GF-D8 (cell line): ENCODE results near the gene TMBIM1.
"Not testable (repeated sequence)": the region's sequence is repeated elsewhere in the genome, so short reads cannot be mapped to it uniquely, and the experiment has no call there.

Experiments used
- DNase-seq: peaks from one replicate; lab custom pipeline; 2025; lab: John Stamatoyannopoulos, UW

Gene TMBIM1

DNA sequence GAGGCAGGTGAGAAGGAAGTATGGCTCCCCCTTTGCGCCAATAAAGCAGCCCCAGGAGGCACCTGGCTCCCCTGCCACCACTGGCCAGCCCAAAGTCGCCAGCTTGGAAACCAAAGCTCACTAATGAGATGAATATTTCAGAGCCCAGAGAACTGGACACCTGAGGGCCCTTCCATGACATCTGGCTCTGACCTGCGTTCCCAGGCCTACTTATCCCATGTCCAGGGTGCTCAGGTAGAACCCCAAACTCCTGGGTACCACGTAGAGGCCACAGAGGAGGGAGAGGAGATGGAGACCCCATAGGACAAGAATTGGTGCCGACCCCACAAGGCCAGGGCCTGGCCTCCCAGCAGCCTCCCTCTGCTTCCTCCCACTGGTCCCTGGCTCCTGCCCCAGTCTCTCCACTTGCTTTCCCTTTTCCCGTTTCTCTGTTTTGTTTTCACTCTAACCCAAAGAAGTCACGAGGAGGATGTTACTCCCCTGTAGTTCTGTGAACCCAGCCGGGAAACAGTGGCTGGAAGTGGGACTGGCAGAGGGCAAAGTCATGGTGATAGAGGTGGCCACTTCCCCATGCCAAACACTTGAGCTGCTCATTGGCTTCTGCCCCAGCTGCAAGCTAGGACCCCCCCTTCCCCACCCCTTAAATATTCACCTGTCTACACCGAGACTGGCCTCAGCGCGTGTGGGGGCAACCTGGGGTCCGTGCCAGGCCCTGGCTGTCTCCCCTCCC, 820 bp downstream of the TMBIM1 start:
- DNase-seq, result peak; percentile 12

DNA sequence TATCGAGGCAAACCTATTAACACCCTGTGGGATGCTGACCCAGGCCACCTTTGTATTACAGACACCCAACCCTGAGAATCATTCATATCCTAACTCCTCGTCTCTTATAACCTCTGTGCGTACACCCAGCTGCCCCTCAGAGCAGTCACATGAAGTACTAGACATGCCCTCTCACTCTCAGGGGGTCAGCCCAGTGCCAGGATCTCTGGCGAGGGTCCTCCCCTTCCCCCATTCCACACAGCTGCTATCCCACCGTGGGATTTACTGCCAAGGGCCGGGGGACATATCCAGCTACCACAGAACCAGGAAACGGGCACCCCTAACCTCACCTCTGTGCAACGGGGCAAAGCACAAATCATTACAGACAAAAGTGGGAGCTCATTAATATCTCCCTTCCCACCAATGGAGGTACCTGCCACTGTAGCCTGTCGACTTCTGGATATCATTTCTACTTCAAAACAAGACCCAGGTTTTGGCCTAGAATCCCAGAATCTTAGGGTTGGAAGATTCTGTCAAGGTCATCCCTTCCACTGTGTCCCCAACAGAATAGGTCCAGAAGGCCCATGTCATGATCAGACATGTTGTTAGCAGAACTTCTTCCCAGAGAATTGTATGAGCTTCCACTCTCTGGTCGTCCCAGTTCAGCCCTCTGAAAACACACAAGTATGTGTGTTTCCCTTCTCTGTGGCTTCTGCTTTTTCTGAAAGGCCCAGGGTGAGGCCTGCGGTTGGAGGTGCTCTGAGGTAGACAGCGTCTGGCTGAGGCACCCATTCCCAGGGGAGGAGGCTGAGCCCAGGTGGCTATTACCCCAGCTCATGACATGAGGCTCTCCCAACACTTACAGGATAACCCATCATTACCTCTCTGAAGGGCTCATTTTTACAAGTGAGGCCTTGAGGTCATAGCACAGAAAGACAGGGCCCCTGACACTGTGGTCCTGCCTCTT, 1.7 kb downstream of the TMBIM1 start:
- DNase-seq, result peak; percentile 43

DNA sequence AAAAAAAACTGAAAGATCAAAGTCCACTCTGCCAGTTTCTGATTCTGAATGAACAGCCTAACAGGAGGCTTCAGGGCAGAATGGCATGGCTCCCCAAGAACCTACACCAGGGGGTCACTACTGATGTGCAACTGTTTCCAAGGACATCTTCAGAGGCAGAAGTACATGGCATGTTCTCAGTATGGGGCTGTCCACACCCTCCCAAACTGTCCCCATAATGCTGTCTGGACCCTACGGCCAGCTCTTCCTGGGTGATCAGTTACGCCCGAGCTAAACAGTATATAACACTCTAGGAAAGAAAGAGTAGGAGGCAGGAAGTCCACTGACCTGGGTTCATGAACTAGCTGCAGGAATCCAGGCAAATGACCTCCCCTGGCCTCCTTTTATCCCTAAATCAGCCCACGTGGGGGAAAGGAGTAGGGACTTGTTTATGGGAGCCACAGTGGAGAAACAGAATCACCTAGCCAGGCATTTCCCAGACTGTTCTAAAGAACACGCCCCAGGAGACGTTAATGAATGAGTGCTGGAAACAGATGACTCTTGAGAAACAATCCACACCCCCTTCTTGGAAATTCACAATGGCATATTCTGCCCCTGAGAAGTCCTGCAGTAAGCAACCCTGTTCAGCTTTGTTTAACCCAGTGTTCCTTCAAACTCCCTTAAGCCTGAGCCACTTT, 2.5 kb downstream of the TMBIM1 start:
- DNase-seq, result peak; percentile 22

DNA sequence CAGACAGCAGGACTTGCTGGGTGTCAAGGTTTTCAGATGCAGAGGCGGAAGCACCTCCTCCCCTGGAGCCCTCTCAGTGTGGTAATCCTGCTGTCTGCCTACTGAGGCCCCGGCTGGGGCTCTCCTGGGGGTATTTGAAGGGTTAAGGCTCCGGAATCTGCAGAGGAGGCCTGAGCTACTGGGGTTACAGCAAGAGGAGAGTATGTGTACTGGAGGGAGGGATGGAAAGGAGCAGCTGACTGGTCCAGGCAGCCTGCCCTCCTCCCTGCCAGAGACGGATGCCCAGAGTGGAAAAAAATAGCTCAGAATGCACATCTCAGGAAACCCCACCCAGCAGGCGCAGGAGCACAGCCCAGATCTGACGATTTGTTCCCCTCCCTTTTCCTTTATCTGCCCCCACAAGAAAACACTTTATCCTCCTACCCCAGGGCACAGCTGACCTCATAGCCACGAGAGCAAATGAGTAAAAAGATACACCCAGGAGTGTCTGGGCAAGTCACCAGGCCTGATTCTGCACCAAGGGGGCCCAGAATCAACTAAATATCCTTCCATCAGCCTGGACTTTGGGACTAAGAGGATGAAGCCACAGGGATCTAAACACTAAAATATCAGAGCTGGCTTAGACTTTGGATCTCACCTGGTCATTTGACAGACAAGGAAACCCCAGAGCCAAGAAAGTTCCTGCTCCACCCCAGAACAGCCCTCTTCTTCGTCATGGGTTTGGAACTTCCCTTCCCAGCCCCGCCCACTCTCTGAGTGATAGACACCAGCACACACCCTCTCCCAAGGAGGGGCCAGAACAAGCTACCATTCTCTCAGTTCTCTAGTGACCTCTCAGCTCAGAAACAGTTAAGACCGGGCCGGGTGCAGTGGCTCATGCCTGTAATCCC, 5.5 kb downstream of the TMBIM1 start:
- DNase-seq, result peak; percentile 80

DNA sequence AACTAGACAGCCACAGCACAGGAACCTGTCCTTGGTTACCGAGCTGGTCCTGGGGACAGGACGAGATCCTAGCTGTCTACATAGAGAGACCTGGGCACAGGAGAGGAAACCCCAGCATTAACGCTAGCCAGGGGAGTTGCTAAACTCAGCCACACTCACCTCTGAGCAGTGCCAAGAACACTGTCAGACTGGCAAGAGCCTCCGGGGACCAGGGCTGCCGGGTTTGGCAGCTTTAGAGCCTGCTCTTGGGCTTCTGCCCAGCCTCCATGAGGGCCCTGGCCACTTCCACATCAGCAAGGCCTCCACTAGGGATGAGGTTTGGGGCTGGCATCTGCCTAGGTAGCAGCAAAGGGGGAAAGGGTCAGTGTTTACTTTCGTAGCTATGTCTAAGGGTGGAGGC, 6.7 kb downstream of the TMBIM1 start:
- DNase-seq, result no peak

DNA sequence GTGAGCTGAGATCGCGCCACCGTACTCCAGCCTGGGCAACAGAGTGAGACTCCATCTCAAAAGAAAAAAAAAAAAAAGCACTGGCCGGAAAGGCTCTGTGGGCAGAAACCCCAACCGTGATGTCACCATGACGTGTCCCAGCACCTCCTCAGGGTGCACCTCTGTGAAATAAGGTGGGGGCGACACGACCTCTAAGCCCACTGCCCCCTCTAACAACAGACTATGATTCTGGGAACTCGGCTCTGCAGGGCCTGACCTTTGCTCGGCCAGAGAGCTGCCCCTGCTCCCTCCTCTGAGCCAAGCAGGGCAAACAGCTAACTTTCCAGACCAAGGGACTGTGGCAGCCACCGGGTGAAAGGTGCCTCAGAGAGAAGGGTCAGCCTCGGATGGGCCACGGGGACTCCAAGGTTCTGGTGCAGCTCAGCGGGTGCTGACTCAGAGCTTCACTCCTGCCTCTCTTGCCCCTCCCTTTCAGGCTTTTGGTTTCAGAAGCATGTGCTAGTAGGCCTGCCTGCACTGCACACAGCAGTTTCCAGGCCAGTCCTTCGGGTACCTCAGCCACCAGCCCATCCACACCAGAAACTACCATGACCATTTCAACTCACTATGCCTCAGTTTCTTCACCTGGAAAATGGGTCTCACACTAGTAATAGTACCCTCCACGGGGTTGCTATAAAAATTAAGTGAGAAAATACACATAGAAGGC, 8.0 kb downstream of the TMBIM1 start:
- DNase-seq, result no peak

DNA sequence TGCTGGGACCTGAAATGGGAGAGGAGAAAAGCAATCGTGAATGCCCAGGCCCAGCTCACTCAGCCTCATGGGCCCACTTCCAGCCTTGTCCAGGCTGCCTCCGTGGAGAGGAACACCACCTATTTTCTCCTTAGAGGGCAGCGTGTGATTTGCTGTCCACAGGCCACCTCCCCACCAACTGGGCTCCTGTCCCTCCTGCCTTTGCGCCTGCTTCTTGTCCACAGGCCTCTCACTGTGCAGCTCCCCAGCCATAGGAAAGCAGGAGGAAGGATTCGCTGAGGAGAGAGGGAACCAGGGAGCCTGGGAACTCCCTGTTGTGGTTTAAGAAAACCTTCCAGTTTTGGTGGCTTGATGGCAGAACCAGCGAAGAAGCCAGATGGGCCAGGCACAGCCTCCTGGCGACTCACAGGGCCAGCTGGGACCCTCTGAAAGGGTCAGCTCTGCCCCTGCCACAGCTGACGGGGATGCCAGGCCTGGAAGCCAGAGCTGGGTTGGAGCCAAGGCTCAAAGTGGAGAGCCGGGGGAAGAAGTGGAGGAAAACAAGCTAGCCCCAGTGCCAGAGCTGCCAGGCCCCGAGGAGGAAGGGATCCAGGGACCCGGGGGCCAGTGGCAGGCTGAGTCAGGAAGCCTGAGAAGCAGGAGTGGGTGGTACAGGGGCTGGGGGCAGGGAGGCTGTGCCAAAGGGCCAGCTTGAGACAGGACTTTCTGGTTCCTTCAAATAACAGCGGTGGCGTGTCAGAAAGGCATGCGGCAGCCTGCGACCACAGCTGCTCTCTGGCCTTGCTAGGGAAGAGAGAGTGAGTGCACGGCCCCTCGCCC, 9.9 kb downstream of the TMBIM1 start:
- DNase-seq, result no peak

DNA sequence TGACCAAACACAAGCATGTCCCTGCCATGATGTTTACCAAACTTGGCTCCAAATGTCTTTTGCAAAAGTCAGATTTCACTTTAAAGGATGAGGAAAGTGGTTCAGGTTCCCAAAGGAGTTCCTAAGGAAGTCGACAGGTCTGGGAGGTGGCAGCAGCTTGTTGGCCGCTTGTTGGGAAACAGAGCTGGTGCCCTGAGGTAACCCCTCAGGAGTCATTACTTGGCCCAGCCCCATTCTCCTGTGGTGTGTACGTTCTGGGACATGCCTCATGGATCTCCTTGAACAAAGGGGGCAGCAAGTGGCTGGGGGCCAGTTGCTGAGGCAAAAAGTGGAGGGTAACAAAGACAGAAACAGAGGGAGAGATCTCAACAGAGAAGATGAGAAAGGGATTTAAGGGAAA, 10.9 kb downstream of the TMBIM1 start:
- no peak for DNase-seq

DNA sequence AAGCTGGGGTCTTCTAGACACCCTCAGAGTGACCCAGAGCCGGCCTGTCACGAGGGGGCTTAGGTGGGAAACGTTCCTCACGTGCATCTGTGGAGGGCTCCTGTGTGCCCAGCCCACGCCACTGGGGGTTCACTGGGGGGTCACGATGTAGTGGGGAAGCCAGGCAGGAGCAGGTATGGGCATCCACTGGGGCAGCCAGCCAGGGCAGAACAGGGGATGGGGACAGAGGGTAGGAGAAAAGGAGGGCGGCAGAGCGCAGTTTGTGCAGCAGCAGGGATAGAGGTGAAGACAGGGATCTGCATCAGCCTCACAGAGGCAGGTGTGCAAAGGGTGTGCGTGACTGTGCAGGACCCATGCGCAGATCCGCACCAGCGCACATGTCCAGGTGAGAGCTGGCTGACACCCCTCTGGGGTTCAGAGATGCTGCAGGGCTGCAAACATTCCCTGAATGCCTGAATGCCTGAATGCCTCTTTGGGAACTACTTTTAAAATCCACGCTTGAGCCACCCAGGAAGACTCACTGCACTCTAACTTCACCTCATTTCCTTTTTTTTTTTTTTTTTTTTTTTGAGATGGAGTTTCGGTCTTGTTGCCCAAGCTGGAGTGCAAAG, 11.9 kb downstream of the TMBIM1 start:
- no peak for DNase-seq

DNA sequence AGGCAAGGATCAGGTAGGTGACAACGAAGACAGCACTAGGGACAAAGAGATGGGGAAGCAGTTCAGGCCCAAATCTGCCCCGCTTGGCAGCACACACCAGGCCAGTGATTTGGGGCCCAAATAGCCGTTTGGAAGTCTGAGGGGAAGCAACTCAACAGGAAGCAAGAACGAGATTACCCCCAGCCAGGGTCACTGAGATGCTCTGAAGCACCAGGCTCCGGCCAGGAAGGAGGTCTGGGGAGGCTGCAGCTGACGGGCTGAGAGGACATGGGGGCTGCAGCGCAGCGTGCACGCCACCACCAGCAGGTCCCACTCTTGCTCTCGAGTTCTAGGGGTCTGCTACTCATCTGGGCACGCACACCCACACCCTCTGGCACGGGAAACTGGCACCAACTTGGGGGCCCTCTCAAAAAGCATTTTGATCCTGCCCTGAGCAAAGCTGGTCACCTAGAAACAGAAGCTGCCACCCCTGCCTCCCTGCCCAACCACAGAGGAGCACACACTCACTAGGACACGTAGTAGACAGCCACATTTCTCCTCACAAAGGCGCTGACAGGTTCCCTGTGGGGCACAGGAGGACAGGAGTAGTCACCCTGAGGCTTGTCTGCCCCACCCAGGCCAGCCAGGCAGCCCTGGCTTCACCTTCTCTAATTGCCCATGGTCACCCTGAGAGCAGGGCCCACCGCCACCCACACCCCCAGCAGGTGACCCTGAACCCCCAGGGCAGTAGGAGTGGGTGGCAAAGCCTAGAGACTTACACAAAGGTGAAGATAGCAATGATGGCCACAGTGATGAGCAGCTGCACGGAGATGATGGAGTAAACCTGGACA, 13.6 kb downstream of the TMBIM1 start:
- no peak for DNase-seq

DNA sequence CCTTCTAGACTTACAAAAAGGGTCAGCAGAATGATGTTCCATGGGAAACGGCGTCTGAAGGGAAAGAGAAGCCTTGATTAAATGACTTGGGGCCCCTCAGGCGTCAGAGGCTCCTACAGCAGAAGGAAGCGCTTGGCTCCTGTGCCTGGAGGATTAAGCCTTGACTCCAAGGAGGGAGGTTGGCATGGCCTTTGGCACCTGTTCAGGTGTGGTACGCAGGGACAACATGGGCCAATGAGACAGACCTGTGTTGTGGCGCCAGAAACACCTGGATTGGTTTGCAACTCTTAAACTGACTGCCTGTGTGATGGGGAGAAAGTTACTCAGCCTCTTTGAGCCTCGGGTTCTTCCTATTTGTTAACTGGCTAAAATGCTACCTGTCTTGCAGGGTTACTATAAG, 14.4 kb downstream of the TMBIM1 start:
- no peak for DNase-seq

DNA sequence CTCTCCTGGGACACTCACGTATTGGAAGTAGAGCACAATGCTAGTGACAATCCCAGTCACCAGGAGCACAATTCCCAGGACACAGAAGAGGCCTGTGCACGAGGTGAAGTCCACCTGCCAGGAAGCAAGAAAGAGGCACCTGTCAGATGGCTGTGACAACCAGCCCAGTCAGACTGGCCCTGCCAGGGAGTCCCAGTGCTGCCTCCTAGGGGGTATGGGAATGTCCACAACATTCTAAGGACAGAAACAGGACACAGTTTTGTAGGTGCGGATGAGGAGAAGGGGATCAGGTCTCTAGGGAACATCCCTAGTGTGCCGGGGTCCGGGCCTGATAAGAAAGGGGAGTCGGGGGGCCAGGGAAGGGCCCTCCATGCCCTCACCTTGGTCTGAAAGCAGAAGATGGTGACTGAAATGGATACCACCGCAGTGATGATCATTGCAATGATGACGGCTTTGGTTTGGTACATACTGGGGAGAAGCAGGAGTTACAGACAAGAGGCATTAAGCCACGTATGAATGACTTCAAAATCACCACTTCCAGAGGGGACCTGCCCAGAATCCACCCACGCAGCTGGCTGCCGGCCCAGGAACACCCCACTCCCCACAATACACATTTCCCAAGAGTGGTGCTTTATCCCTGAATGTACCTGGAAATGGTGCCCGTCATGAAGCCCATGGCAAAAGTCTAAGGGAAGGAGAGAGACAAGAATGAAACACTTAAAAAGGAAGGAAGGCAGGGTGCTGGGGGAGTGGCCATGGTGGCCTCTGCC, 15.1 kb downstream of the TMBIM1 start:
- DNase-seq, result no peak

DNA sequence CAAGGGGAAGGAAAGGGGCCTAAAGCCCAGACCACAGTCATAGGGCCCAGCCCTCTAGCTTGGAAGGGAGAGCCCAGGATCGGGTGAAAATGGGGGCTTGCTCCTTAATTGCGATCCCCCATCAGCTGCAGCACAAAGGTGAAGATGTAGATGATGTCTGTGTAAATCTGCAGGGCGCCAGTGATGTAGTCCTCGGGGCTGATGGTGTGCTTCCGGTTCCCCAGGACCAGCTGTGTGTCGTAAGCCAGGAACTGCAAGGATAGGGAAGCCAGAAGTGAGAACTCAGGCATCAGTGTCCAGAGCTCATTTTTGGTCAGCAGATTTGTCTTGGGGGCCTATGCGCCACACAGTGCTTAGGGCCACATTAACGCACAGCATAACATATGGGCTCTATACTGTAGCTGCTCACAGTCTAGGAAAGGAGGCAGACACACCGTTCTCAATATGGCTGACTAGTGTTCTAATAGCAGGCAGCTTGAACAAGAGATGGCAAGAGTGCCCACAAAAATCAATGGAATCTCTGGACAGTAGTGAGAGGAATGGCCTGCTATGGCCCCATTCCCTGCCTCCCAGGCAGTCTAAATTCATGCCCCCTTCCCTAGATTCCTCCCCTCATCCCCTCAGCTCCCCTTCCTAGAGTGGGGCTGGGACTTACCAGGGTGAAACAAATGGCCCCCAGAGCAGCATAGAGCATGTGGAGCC, 16.8 kb downstream of the TMBIM1 start:
- no peak for DNase-seq

DNA sequence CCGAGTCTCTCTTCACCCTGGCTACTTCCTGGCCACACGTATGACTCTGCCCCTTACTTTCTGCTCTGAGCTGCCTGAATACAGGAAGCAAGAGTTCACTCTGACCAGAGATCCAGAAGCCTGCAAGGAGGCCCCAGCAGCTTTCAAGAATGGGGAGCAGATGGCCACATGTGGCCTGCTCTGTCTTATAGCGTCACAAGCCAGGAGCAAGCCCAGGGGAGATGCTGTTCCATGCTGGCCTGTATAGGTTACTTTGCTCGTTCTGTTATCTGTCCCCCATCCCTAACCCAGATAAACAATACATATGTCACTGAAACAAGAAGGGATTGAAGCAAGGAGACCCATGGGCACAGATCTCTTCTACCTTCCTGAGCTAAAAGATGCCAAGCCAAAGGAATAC, 17.7 kb downstream of the TMBIM1 start:
- DNase-seq, result no peak

DNA sequence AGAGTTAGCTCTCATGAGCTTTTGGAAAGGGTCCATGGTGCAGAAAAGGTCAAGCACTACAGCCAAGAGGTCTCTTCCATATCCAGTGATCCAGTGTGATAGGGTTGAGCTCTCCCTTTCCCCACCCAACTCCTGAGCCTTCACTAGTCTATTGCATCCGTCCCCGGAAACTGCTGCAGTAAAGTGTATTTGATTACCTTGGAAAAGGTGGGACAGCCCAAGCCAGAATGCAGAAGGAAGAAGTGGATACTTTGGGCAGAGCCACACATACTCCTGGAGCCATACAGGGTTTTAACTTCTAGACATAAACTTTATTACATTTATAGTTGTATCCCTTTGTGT, 18.4 kb downstream of the TMBIM1 start:
- DNase-seq, result no peak

DNA sequence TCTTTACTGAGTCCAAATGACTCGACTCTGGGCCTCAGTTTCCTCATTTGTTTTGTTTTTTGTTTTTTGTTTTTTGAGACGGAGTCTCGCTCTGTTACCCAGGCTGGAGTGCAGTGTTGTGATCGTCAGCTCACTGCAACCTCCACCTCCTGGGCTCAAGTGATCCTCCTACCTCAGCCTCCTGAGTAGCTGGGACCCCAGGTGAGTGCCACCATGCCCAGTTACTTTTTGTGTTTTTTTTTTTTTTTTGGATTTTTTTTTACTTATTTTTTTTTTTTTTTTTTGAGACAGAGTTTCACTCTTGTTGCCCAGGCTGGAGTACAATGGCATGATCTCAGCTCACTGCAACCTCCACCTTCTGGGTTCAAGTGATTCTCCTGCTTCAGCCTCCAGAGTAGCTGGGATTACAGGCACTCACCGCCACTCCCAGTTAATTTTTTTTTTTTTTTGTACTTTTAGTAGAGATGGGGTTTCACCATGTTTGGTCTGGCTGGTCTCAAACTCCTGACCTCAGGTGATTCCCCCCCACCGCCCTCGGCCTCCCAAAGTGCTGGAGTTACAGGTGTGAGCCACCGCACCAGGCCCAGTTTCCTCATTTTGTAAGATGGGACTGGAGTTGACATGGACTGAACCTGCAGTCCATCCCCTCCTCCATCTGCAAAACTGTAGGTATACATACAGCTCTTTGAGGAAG, 18.9 kb downstream of the TMBIM1 start:
- DNase-seq, result not testable (repeated sequence)
